ENCODE measurements around the gene AUTS2.
"Not testable (repeated sequence)": the region's sequence is repeated elsewhere in the genome, so short reads cannot be mapped to it uniquely, and the experiment has no call there.

The AUTS2 gene

GRCh38 chr7:69765879-69766278 is 167.6 kb downstream of the AUTS2 start:
- DNase-seq, result no peak

DNA sequence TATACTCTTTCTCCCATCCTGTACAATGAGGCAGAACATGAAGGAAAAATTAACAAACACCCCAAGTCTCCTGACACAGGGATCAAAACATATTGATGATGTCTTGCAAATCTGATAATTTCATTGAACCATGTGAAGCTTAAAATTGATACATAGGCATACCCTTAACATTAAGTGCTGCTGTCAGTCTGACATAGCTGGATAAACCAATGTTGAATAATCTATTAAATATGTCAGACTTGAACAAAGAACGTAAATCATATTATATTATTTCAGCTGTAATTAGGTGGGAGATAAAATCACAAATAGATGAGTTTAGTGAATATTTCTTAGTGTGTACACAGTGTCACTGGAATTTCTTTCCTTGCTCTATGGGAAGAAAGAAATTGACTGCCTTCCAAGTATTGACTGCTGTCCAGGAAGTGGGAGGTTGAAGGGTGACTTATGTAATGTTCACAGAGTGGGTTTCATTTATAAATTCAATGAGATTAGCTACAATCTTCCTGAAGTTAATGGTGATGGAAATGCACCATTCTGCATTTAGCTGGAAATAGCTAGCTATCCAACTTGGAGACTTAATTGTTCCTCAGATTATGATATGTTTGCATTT is 170.8 kb downstream of the AUTS2 start:
- DNase-seq, result no peak

GRCh38 chr7:69769826-69770225 is 171.6 kb downstream of the AUTS2 start:
- no peak for DNase-seq

- no peak for DNase-seq
These were observed 172.3 kb downstream of the AUTS2 start for GRCh38 chr7:69770613-69771012.

- no peak for DNase-seq
These were observed 174.6 kb downstream of the AUTS2 start for GRCh38 chr7:69772718-69773436.

DNA sequence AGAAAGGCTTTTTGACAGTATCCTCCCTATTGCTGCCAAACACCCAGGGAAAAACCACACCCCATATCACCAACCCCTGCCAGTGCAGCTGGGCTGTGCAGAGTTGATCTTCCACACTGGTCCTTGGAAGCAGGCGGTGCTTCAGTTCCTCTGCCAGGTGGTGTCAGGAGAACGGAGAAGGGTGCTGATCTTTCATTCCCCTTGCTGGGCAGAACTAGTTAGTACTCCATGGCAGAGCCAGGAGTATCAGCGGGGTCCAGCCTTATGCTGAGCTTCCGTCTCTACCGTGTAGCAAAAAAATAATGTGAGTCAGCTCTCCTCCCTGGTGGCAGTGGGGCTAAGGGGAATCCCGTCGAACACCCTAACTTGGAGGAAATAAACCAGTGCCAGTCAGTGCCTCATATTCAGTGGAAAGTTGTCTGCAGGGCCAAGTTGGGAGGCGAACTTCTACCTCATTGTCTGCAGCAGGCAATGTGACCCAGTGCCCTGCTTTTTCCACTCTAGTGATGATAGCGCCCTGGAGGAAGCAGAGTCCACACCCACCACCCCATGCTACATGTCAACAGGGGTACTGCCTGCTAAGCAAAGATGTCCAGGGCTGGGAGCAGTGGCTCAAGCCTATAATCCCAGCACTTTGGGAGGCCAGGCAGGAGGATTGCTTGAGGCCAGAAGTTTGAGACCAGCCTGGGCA is 175.4 kb downstream of the AUTS2 start:
- DNase-seq, result no peak

GRCh38 chr7:69775231-69775771 is 177.0 kb downstream of the AUTS2 start:
- no peak for DNase-seq

DNA sequence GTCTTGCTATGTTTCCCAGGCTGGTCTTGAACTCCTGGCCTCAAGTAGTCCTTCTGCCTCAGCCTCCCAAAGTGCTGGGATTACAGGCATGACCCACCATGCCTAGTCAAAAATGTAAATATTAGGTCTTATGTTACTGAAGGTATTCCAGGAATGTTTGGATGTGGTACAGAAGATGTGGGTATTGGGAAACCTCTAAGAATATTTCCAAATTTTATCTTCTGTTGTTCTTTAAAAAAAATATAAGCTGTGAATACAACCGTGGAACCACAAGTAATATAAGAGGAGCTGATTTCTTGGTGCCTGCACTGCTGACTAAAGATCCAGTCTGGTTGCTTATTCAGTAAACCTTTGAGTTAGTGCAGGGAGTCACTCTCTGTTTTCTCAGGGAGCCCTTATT is 178.3 kb downstream of the AUTS2 start:
- DNase-seq, result no peak

GRCh38 chr7:69778138-69778537 is 179.9 kb downstream of the AUTS2 start:
- DNase-seq, result no peak

- DNase-seq, result peak; percentile 46
These were observed 182.1 kb downstream of the AUTS2 start for GRCh38 chr7:69780379-69780778.

DNA sequence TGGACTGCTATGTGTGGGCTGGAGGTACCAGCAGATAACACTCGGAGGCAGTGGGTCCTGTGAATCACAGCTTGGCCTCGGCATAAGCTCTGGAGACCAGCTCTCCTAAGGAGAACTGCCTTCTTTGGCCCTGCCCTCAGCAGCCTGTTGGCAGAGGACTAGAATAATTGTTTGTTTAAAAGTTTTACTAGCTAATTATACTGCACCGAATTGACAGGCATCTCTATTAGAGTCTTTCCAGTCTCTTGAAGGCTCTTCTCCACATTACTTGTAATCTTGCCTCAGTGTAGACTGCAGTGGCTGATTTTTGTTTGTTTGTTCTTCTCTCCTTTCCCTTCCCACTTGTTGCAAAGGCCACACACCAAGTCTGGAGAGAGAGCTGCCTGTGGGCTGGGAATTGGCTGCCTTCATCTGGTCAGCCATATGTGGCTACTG is 183.2 kb downstream of the AUTS2 start:
- no peak for DNase-seq

DNA sequence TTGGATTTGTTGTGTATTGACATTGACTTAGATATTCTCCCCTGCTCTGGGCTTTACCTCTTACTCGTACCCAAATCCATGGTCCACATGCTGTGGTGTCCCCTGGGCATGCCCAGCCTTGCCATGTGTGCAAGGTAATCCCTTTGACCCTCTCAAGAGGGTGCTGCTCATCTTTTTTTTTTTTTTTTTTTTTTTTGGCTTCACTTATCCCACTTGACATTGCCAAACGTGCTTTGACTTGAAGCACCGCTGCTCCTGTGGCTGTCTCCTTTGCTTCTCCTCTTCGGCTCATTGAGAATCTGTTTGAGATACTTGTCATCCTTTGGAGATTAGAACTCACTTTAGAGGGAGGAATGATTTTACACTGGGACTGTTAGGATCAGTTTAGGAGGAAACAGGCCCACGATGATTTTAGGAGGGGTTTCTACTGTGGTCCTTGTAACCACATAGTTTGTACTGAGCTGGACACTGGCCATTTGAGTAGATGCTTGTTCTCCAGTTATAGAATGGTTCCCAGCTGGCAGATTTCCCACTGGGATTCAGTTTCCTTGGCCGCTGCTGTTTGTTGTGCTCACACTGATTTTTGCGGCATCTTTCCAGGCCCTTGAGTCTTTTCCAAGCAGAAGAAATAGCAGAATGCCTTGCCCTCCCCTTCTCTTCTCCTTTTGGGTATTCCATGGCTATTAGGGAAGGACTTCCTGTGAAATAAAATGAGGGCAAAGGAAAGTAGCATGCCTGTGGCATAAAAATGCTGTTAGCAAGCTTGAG is 184.8 kb downstream of the AUTS2 start:
- DNase-seq, result no peak

DNA sequence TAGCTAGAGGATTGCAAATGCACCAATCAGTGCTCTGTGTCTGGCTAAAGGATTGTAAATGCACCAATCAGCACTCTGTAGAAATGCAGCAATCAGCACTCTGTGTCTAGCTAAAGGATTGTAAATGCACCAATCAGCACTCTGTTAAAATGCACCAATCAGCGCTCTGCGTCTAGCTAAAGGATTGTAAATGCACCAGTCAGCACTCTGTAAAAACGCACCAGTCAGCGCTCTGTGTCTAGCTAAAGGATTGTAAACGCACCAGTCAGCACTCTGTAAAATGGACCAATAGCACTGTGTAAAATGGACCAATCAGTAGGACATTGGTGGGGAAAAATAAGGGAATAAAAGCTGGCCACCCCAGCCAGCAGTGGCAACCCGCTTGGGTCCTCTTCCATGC is 187.9 kb downstream of the AUTS2 start:
- not testable (repeated sequence) for DNase-seq

- DNase-seq, result no peak
These were observed 188.6 kb downstream of the AUTS2 start for GRCh38 chr7:69786730-69787395.

GRCh38 chr7:69787736-69788431 is 189.6 kb downstream of the AUTS2 start:
- DNase-seq, result no peak

GRCh38 chr7:69789563-69789962 is 191.3 kb downstream of the AUTS2 start:
- no peak for DNase-seq

- no peak for DNase-seq
These were observed 192.9 kb downstream of the AUTS2 start for GRCh38 chr7:69790977-69791724.

GRCh38 chr7:69791739-69792138 is 193.5 kb downstream of the AUTS2 start:
- no peak for DNase-seq

- no peak for DNase-seq
These were observed 197.7 kb downstream of the AUTS2 start for GRCh38 chr7:69795932-69796331.

GRCh38 chr7:69796416-69796815 is 198.1 kb downstream of the AUTS2 start:
- no peak for DNase-seq

DNA sequence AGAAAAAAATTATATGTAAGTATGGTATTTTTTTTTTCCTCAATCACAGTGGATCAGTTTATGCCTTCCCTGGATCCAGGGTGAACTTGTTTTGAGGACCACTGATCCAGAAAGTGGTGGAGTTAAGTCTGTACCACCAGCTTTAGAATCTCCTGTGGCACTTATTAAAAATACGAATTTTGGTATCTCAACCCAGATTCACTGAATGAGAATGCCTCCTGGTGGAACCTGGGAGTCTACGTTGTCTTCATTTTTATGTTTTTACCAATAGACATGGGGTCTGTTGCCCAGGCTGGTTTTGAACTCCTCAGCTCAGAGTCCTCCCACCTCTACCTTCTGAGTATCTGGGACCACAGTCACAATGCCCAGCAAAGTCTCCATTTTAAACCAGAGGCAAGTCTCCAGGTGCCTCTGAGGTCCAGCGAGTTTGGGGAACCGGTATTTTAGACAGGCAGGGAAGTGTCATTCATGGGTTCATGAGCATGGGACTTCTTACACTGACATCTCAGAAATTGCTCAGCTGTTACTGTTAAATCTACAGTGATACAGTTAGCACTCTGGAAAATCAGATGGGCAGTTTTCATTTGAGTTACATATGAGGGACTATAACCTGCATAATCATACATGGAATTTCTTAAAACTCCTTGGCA is 200.9 kb downstream of the AUTS2 start:
- no peak for DNase-seq
